Measurements from ENCODE around the gene TRAPPC5. TPM values are rescaled to one million over a fixed set of nuclear protein-coding genes. Genes with fewer than 3 reads are reported as not detected.

TRAPPC5 gene
- total RNA-seq, 1 donor from 2014 or later, result 108 TPM

- no peaks in the 10 kb centered on the region for H3K9me3 Mint-ChIP-seq (ENCODE audit: unreplicated experiment)
- no peak overlapping the region for H3K27ac Mint-ChIP-seq (ENCODE audit: unreplicated experiment)
- H3K27me3 Mint-ChIP-seq (ENCODE audit: unreplicated experiment), result peaks cover 10% of the 10 kb centered on the region
- H3K4me3 Mint-ChIP-seq (ENCODE audit: unreplicated experiment), result no peak overlapping the region
- no peaks in the 10 kb centered on the region for H3K36me3 Mint-ChIP-seq (ENCODE audit: unreplicated experiment)
- DNase-seq (ENCODE audit: extremely low spot score, unreplicated experiment), result no peak
- H3K4me1 Mint-ChIP-seq (ENCODE audit: unreplicated experiment), result no peaks in the 10 kb centered on the region
- no peak for TF ChIP-seq CTCF (IDR thresholded peaks at IDR 0.05)
Observed at GRCh38 chr19:7706955-7707456, 26.4 kb downstream of the TRAPPC5 start.

- no peaks in the 10 kb centered on the region for H3K9me3 Mint-ChIP-seq (ENCODE audit: unreplicated experiment)
- no peak overlapping the region for H3K4me3 Mint-ChIP-seq (ENCODE audit: unreplicated experiment)
- no peaks in the 10 kb centered on the region for H3K36me3 Mint-ChIP-seq (ENCODE audit: unreplicated experiment)
- no peak for DNase-seq (ENCODE audit: extremely low spot score, unreplicated experiment)
- no peak for TF ChIP-seq CTCF (IDR thresholded peaks at IDR 0.05)
- peaks cover 7% of the 10 kb centered on the region for H3K27me3 Mint-ChIP-seq (ENCODE audit: unreplicated experiment)
- H3K27ac Mint-ChIP-seq (ENCODE audit: unreplicated experiment), result no peak overlapping the region
- no peaks in the 10 kb centered on the region for H3K4me1 Mint-ChIP-seq (ENCODE audit: unreplicated experiment)
Observed at GRCh38 chr19:7709932-7710460, 29.4 kb downstream of the TRAPPC5 start.

- no peak for TF ChIP-seq CTCF (IDR thresholded peaks at IDR 0.05)
- DNase-seq (ENCODE audit: extremely low spot score, unreplicated experiment), result no peak
- Mint-ChIP-seq H3K9me3 (ENCODE audit: unreplicated experiment) (no peaks in the 10 kb centered on the region), H3K4me1 (ENCODE audit: unreplicated experiment) (no peaks in the 10 kb centered on the region), H3K27ac (ENCODE audit: unreplicated experiment) (no peak overlapping the region), H3K27me3 (ENCODE audit: unreplicated experiment) (peaks cover 7% of the 10 kb centered on the region), H3K36me3 (ENCODE audit: unreplicated experiment) (no peaks in the 10 kb centered on the region), H3K4me3 (ENCODE audit: unreplicated experiment) (no peak overlapping the region)
Observed at GRCh38 chr19:7710616-7711015, 30.0 kb downstream of the TRAPPC5 start.

GRCh38 chr19:7715671-7716070, 35.0 kb downstream of the TRAPPC5 start:
- H3K27ac Mint-ChIP-seq (ENCODE audit: unreplicated experiment), result no peak overlapping the region
- DNase-seq (ENCODE audit: extremely low spot score, unreplicated experiment), result no peak
- H3K4me3 Mint-ChIP-seq (ENCODE audit: unreplicated experiment), result no peak overlapping the region
- TF ChIP-seq CTCF (IDR thresholded peaks at IDR 0.05), result no peak
- no peaks in the 10 kb centered on the region for H3K4me1 Mint-ChIP-seq (ENCODE audit: unreplicated experiment)
- H3K36me3 Mint-ChIP-seq (ENCODE audit: unreplicated experiment), result no peaks in the 10 kb centered on the region
- H3K27me3 Mint-ChIP-seq (ENCODE audit: unreplicated experiment), result no peaks in the 10 kb centered on the region
- H3K9me3 Mint-ChIP-seq (ENCODE audit: unreplicated experiment), result peaks cover 5% of the 10 kb centered on the region

- no peak for TF ChIP-seq CTCF (IDR thresholded peaks at IDR 0.05)
- no peaks in the 10 kb centered on the region for H3K27me3 Mint-ChIP-seq (ENCODE audit: unreplicated experiment)
- no peak for DNase-seq (ENCODE audit: extremely low spot score, unreplicated experiment)
- H3K9me3 Mint-ChIP-seq (ENCODE audit: unreplicated experiment), result peaks cover 5% of the 10 kb centered on the region
- H3K27ac Mint-ChIP-seq (ENCODE audit: unreplicated experiment), result no peak overlapping the region
- H3K36me3 Mint-ChIP-seq (ENCODE audit: unreplicated experiment), result no peaks in the 10 kb centered on the region
- no peak overlapping the region for H3K4me3 Mint-ChIP-seq (ENCODE audit: unreplicated experiment)
- no peaks in the 10 kb centered on the region for H3K4me1 Mint-ChIP-seq (ENCODE audit: unreplicated experiment)
Observed at GRCh38 chr19:7716762-7717161, 36.1 kb downstream of the TRAPPC5 start.

Measured in osteocyte (in vitro differentiated cells).